ENCODE measurements around the gene GNPTG. TPM values are rescaled to one million over a fixed set of nuclear protein-coding genes. Genes with fewer than 3 reads are reported as not detected.

Gene GNPTG
- total and polyA plus RNA-seq, 2 of the 13 experiments (the other 11 are each of a cell fraction or from before 2014, with no cell fraction given), result 22.7 to 71.1 TPM

GRCh38 chr16:1408171-1408837, 56.6 kb downstream of the GNPTG start (continued):
- TF ChIP-seq ZNF800 (CRISPR knock-in tag; IDR thresholded peaks at IDR 0.05), result no peak
- TF ChIP-seq CERS6 (CRISPR knock-in tag; IDR thresholded peaks at IDR 0.05), result no peak
- peak; percentile 39; the same call in 1 of the 2 replicates for TF ChIP-seq GMEB1 (CRISPR knock-in tag; IDR thresholded peaks at IDR 0.05; ENCODE audit: borderline replicate concordance)
- TF ChIP-seq ZMAT5 (CRISPR knock-in tag; IDR thresholded peaks at IDR 0.05; ENCODE audit: borderline replicate concordance, low read depth), result no peak
- TF ChIP-seq TMF1 (CRISPR knock-in tag; IDR thresholded peaks at IDR 0.05; ENCODE audit: low read depth), result no peak
- peak; percentile 28; the same call in 1 of the 2 replicates for TF ChIP-seq MAX (IDR thresholded peaks at IDR 0.05)
- no peak for TF ChIP-seq ZNF792 (CRISPR knock-in tag; IDR thresholded peaks at IDR 0.05)
- TF ChIP-seq NCOA1 (CRISPR knock-in tag; IDR thresholded peaks at IDR 0.05), result no peak
- TF ChIP-seq TFDP1 (CRISPR knock-in tag; IDR thresholded peaks at IDR 0.05; ENCODE audit: borderline replicate concordance), result no peak
- TF ChIP-seq PREB (CRISPR knock-in tag; IDR thresholded peaks at IDR 0.05), result no peak
- TF ChIP-seq ZXDC (CRISPR knock-in tag; IDR thresholded peaks at IDR 0.05), result no peak
